C4-2B (cell line): ENCODE results near the gene CLPSL1.

Experiments
- H3K27ac ChIP-seq: fragments of 450-650 bp; 2 replicates; pipeline ENCODE4 v1.5.1; 2017
- CTCF ChIP-seq: fragments of 450-650 bp; conservative IDR thresholded peaks from 2 replicates; pipeline ENCODE4 v1.5.1; 2017; ENCODE audit warnings: mild to moderate bottlenecking
- ZFX ChIP-seq: fragments of 450-650 bp; IDR thresholded peaks from 2 replicates; pipeline ENCODE4 v1.6.1; 2017

Gene CLPSL1

GRCh38 chr6:35823601-35824000, 42.8 kb downstream of the CLPSL1 start:
- TF ChIP-seq CTCF, result no peak
- TF ChIP-seq ZFX, result no peak
- no peak overlapping the region for H3K27ac ChIP-seq

DNA sequence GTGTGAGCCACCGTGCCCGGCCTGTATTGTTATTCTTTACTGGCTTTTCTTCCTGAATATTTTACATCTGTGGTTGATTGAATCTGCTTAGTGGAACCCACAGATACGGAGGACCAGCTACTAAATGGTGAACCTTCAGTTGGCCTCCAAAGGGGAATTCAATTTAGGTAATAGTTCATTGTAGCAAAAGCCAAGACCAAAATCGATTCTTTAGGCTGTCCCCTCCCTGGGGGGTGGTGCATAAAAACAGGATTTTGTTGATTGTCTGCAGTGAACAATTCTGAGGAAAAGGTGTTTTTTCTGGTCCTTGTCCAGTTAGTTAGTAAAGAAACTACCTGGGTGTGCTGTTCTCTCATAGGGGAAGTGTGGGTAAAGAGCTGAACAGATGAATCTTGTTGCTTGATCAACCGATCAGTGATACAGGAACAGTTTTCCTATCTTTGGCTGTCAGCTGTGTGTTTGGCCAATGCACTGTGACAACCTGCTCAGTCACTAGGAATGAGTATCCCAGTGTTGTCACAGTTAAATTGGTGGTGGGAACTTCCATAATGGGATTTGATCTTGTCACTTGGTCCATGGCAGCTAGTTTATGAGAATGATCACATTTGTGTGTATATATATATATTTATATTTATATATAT, 43.9 kb downstream of the CLPSL1 start:
- no peak for TF ChIP-seq CTCF
- TF ChIP-seq ZFX, result no peak

DNA sequence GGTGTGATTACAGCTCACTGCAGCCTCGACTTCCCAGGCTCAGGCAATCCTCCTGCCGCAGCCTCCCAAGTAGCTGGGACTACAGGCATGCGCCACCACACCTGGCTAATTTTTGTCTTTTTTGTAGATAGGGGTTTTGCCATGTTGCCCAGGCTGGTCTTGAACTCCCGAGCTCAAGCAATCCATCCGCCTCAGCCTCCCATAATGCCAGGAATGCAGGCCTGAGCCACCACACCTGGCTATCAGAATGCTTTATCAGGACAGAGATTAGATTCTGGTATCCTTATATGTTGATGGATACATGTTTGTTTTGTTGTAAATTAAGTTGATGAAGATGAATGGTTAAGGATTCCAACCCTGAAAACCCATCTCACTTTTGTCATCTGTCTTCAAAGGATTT, 48.5 kb downstream of the CLPSL1 start:
- TF ChIP-seq CTCF (no peak), ZFX (no peak)
- no peak overlapping the region for H3K27ac ChIP-seq

More for the DNA sequence above, 43.9 kb downstream of the CLPSL1 start:
- H3K27ac ChIP-seq, result no peak overlapping the region

DNA sequence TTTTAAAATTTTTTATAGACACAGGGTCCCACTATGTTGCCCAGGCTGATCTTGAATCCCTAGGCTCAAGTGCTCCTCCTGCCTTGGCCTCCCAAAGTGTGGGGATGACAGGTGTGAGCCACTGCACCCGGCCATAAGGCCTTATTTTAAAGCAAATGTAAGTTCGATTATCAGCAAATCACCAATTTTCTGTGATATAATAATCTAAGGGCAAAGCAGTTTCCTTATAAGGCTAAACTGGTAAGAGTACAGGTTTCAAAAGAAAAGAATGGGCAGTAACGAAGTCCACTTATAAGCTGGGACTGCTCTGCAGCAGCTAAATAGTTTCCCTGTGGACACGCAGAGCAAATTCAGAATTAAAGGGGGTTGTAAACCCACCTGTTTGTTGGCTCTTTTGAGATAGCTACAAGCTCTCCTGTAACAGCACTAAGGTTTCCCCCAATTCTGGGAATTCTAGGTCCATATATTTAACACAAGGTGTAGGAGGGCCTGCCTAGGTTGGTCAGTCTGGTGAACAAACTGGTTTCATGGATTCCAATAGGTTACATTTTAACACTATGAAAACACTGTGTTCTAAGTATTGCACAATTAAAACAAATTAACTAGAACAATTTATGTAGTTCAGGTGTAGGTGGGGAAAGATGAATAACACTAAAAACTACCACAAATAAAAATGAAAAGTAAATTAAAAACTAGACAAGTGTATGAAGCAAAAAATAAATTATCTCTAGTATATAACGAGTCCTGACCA, 50.6 kb downstream of the CLPSL1 start:
- no peak overlapping the region for H3K27ac ChIP-seq
- no peak for TF ChIP-seq CTCF
- TF ChIP-seq ZFX, result no peak

DNA sequence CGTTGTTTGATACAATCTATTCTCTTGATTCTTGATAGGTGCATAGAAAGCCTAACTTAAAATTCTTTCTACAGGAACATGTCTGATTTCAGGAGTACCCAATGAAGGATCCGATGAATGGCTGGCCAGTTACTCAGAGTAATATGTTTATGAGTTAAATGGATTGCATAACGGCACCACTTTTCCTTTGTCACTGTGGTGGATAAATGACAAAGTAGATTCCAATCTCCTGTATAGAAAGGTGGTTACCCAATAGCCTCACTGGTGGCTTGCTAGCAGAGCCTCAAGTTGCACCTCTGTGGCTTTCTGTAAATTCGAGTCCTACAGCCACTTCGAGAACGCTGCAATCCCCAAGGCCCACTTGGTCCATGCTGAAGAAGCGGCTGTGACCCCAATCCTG, 52.7 kb downstream of the CLPSL1 start:
- H3K27ac ChIP-seq, result no peak overlapping the region
- TF ChIP-seq CTCF, result no peak
- TF ChIP-seq ZFX, result no peak
